ENCODE data around the gene PARD6B. TPM values are rescaled to one million over a fixed set of nuclear protein-coding genes. Genes with fewer than 3 reads are reported as not detected.

PARD6B gene
- polyA plus RNA-seq, 1 donor from 2014 or later: 5.9 TPM

GRCh38 chr20:50728486-50728980 is 2.8 kb upstream of the PARD6B start:
- Histone ChIP-seq H3K27ac (ENCODE audit: low read length) (no peak overlapping the region), H3K27me3 (ENCODE audit: insufficient read depth, low read depth, low read length) (no peaks in the 10 kb centered on the region), H2AFZ (ENCODE audit: low read depth, low read length) (no peak overlapping the region), H3K9ac (ENCODE audit: low read length) (no peak overlapping the region), H3K9me2 (ENCODE audit: insufficient read depth, low read length) (no peaks in the 10 kb centered on the region), H3F3A (ENCODE audit: insufficient read depth, low read length, poor library complexity, severe bottlenecking) (peaks cover 3% of the 10 kb centered on the region), H4K20me1 (ENCODE audit: insufficient read depth) (no peaks in the 10 kb centered on the region), H3K4me3 (ENCODE audit: low read length) (no peak overlapping the region), H3K36me3 (ENCODE audit: insufficient read depth, low read length) (no peaks in the 10 kb centered on the region), H3K79me2 (replicated peaks; ENCODE audit: insufficient read depth, low read length) (peaks cover 7% of the 10 kb centered on the region), H3K9me3 (ENCODE audit: low read length) (no peaks in the 10 kb centered on the region), H3K4me2 (ENCODE audit: low read length) (no peak overlapping the region)
- TF ChIP-seq TAF1 (IDR thresholded peaks at IDR 0.05; ENCODE audit: low read depth) (no peak), EZH2 (IDR thresholded peaks at IDR 0.05; ENCODE audit: borderline replicate concordance, insufficient read depth, low read length, poor library complexity, severe bottlenecking) (no peak), SMC3 (conservative IDR thresholded peaks at IDR 0.05; ENCODE audit: poor library complexity) (no peak), POLR2AphosphoS5 (IDR thresholded peaks at IDR 0.05) (no peak), MXI1 (conservative IDR thresholded peaks at IDR 0.05; ENCODE audit: poor library complexity, severe bottlenecking) (no peak)
- TF ChIP-seq, protein P1, sequence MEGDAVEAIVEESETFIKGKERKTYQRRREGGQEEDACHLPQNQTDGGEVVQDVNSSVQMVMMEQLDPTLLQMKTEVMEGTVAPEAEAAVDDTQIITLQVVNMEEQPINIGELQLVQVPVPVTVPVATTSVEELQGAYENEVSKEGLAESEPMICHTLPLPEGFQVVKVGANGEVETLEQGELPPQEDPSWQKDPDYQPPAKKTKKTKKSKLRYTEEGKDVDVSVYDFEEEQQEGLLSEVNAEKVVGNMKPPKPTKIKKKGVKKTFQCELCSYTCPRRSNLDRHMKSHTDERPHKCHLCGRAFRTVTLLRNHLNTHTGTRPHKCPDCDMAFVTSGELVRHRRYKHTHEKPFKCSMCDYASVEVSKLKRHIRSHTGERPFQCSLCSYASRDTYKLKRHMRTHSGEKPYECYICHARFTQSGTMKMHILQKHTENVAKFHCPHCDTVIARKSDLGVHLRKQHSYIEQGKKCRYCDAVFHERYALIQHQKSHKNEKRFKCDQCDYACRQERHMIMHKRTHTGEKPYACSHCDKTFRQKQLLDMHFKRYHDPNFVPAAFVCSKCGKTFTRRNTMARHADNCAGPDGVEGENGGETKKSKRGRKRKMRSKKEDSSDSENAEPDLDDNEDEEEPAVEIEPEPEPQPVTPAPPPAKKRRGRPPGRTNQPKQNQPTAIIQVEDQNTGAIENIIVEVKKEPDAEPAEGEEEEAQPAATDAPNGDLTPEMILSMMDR (IDR thresholded peaks at IDR 0.05; ENCODE audit: poor library complexity, severe bottlenecking): no peak

- peaks cover 3% of the 10 kb centered on the region for H3F3A ChIP-seq (ENCODE audit: insufficient read depth, low read length, poor library complexity, severe bottlenecking)
- H2AFZ ChIP-seq (ENCODE audit: low read depth, low read length): no peak overlapping the region
- H3K9me3 ChIP-seq (ENCODE audit: low read length): no peaks in the 10 kb centered on the region
- H3K36me3 ChIP-seq (ENCODE audit: insufficient read depth, low read length): no peaks in the 10 kb centered on the region
- H3K4me3 ChIP-seq (ENCODE audit: low read length): no peak overlapping the region
- no peaks in the 10 kb centered on the region for H3K9me2 ChIP-seq (ENCODE audit: insufficient read depth, low read length)
- TF ChIP-seq, protein P2, sequence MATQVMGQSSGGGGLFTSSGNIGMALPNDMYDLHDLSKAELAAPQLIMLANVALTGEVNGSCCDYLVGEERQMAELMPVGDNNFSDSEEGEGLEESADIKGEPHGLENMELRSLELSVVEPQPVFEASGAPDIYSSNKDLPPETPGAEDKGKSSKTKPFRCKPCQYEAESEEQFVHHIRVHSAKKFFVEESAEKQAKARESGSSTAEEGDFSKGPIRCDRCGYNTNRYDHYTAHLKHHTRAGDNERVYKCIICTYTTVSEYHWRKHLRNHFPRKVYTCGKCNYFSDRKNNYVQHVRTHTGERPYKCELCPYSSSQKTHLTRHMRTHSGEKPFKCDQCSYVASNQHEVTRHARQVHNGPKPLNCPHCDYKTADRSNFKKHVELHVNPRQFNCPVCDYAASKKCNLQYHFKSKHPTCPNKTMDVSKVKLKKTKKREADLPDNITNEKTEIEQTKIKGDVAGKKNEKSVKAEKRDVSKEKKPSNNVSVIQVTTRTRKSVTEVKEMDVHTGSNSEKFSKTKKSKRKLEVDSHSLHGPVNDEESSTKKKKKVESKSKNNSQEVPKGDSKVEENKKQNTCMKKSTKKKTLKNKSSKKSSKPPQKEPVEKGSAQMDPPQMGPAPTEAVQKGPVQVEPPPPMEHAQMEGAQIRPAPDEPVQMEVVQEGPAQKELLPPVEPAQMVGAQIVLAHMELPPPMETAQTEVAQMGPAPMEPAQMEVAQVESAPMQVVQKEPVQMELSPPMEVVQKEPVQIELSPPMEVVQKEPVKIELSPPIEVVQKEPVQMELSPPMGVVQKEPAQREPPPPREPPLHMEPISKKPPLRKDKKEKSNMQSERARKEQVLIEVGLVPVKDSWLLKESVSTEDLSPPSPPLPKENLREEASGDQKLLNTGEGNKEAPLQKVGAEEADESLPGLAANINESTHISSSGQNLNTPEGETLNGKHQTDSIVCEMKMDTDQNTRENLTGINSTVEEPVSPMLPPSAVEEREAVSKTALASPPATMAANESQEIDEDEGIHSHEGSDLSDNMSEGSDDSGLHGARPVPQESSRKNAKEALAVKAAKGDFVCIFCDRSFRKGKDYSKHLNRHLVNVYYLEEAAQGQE (IDR thresholded peaks at IDR 0.05; ENCODE audit: borderline replicate concordance): no peak
- TF ChIP-seq SMC3 (conservative IDR thresholded peaks at IDR 0.05; ENCODE audit: poor library complexity) (no peak), EZH2 (IDR thresholded peaks at IDR 0.05; ENCODE audit: borderline replicate concordance, insufficient read depth, low read length, poor library complexity, severe bottlenecking) (no peak), MXI1 (conservative IDR thresholded peaks at IDR 0.05; ENCODE audit: poor library complexity, severe bottlenecking) (no peak), RAD21 (conservative IDR thresholded peaks at IDR 0.05) (no peak), EP300 (conservative IDR thresholded peaks at IDR 0.05; ENCODE audit: poor library complexity, severe bottlenecking) (no peak), POLR2AphosphoS5 (IDR thresholded peaks at IDR 0.05) (no peak), TAF1 (IDR thresholded peaks at IDR 0.05; ENCODE audit: low read depth) (no peak)
- TF ChIP-seq, protein P1 (IDR thresholded peaks at IDR 0.05; ENCODE audit: poor library complexity, severe bottlenecking): no peak
- no peaks in the 10 kb centered on the region for H4K20me1 ChIP-seq (ENCODE audit: insufficient read depth)
- no peaks in the 10 kb centered on the region for H3K27me3 ChIP-seq (ENCODE audit: insufficient read depth, low read depth, low read length)
- peaks cover 12% of the 10 kb centered on the region for H3K79me2 ChIP-seq (replicated peaks; ENCODE audit: insufficient read depth, low read length)
- H3K4me2 ChIP-seq (ENCODE audit: low read length): no peak overlapping the region
- no peak overlapping the region for H3K9ac ChIP-seq (ENCODE audit: low read length)
- H3K27ac ChIP-seq (ENCODE audit: low read length): no peak overlapping the region
These were observed 2.2 kb upstream of the PARD6B start for GRCh38 chr20:50728981-50729874.

All from neural cell (in vitro differentiated cells).